Cerebellar nuclear complex (tissue), 1 donor: ENCODE measurements around the gene ADGRG6.
"Not testable (repeated sequence)": the region's sequence is repeated elsewhere in the genome, so short reads cannot be mapped to it uniquely, and the experiment has no call there.

Source experiments
- DNase-seq, 2 experiments: peaks; one replicate each; lab custom pipeline; 2025; lab: John Stamatoyannopoulos, UW

The ADGRG6 gene

DNA sequence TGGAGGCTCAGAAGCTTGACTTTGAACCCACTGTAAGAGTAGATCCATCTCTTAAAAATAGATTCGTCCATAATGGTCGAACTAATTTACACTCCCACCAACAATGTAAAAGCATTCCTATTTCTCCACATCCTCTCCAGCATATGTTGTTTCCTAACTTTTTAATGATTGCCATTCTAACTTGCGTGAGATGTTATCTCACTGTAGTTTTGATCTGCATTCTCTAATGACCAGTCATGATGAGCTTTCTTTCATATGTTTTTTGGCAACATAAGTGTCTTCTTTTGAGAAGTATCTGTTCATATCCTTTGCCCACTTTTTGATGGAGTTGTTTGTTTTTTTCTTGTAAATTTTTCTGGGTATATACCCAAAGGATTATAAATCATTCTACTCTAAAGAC, 44.4 kb downstream of the ADGRG6 start:
- DNase-seq: not testable (repeated sequence)

DNA sequence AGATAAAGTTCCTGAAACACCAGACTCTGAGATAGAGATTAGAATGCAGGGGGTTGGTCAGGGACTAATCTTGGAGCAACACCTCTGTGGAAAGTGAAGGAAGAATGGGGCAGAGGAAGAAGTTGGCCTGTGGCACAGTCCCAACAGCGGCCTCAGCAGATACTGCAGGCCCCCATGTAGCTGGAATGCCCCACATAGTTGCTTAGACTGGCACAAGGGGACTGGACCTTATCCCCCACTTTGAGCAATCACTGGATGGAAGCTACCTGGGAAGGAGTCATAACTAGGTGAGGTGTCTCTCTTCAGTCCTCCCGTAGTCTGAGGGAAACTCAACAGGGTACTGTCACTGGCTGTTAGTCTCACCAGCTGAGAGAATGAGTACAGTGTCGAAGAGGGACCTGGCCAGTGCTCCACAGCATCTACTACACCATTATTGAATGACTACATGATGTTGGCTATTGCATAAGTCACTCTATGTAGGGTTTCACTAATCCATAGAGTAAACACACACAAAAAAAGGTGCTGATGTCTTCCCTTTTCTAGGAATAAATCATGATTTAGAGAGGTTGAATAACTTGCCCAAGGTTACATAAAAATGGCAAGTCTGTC, 47.5 kb downstream of the ADGRG6 start:
- no peak for DNase-seq

DNA sequence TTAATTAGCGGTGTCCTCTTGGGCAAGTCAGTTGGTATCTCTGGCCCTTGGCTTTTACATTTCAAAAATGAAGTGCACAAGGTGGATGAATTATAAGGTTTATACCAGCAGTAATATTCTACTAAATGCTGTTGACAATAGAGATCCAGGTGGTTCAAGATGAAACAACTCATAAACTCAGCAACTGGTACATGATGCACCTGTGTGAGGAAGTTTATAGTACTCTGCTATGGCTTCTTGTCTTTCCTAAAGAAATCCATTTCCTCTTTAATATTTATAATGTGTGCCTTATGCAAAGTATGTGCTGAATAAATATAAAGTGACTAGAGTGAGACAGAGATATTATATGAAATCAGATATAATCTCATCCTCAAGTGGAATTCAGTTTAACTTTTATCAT, 48.5 kb downstream of the ADGRG6 start:
- DNase-seq: no peak

DNA sequence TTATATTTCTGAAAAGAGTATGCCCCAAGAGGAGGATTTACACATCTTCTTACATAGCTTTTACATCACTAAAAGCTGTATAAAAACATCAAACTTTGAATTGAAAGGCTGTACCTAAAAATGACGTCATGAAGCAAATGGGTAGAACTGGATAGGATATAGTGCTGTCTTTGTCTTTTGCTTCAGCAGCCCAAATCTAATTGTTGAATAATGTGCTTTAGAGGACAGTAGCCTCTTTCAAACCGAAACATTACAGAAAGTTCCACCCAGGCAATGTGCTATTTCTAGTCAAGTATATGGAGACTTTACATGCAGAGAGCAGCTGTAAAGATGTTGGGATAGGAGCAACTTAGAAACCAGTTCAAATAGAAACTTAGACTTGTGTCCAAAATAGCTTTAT, 51.9 kb downstream of the ADGRG6 start:
- no peak for DNase-seq

DNA sequence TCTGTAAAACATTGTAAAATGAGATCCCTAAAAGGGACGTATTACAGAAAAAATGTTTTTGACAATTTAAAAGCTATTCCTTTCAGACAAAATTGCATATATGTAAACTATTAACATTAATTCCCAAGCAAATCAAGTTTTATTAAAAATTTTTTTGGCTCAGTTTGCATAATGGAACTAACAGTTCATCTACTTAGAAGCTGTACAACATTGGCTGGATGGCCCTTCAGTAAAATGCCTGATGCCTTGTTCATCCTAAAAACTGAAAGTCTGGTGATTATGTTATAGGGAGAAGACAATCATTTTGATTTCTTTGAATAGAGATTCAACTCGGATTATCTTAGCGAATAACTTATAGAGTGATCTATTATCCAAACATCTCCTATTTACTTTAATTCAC, 52.8 kb downstream of the ADGRG6 start:
- no peak for DNase-seq

DNA sequence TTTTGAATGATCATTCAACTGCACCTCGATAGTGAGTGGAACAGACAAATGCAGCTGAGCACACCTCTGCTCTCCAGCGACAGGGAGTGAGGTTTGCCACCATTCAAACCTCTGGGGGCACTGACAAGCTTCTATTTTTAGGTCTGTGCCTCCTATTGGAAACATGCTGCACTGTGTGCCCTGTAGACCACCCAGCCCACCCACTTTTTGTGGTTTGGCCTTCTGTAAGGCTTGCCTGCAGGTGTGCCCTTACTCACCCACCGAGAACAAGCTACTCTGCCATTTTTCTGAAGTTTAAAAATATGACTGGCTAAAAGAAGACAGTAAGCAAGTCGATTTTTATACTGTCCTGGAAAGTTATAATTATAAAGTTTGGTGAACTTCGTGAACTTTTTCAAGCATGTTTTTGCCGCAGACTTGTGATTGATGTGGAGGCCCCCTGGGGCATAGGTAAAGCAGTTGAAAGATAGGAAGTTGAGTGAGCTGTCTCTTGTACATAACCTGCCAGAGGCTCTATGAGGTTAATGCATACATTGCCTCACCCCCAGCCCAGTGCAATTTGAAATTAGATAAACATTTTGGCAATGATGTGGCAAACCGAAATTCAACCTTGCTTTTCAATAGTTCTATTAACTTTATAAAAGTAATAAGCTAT, 53.8 kb downstream of the ADGRG6 start:
- DNase-seq: no peak

DNA sequence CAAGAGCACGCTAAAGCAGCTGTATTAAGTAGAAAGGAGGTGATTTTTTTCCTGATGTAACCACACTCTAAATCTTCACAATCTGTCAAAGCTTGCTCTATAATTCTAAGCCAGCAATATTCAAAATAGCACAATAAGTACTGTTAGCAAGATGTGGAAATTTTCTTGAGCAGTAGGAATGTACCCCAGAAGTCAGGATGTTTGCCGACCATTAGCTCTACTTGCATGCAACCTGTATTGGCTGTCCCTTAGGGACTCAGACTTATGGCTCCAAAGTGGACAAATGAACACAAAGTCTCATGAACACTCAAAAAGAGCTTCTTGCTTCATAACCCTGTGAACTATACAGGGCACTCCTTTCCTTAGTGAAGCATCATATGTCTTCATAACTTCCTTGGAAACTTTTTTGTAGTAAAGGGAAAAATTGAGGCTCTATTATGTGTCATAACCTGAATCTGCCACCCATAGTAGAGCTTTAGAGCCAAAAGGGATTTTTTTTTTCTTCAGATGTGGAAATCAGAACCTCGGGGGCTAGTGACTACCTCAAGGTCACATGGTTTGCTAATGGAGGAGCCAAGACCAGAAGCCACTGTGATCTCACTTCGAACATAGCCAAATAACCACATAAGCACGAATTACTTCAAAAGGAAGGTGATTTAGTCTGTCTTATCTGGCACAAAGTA, 54.5 kb downstream of the ADGRG6 start:
- DNase-seq: no peak

DNA sequence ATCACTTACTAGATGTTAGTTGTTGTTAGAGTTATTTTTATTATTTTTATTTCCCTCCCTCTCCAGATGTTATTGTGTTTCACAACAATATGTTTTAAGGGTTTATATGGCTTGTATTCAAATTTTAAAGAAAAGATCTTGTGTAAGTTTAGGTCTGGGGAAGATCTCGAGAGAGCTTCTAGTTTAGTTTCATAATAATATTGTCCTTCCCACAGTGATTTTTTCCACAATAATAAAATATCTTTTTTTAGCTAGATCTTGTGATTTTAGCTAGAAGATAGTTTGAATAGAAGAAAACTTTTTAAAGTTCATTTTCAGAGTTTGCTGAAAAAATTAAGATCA, 55.0 kb downstream of the ADGRG6 start:
- no peak for DNase-seq

DNA sequence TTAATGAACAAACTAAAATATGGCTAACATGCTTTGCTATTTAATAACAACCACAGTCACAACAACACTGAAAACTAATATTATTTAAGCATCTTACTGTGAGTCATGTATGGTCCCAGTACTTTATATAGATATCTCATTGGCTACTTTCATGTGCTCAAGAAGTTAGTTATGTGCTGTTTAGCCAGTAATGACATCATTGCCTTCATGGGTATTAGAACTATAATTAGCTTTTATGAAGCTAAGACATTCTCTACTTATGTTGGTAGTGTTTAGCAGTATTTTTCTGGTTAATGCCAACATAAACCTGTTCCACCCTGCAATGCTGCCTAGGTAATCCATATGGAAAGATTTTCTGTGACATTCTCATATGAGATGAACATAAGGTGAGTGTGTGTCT, 56.1 kb downstream of the ADGRG6 start:
- no peak for DNase-seq

DNA sequence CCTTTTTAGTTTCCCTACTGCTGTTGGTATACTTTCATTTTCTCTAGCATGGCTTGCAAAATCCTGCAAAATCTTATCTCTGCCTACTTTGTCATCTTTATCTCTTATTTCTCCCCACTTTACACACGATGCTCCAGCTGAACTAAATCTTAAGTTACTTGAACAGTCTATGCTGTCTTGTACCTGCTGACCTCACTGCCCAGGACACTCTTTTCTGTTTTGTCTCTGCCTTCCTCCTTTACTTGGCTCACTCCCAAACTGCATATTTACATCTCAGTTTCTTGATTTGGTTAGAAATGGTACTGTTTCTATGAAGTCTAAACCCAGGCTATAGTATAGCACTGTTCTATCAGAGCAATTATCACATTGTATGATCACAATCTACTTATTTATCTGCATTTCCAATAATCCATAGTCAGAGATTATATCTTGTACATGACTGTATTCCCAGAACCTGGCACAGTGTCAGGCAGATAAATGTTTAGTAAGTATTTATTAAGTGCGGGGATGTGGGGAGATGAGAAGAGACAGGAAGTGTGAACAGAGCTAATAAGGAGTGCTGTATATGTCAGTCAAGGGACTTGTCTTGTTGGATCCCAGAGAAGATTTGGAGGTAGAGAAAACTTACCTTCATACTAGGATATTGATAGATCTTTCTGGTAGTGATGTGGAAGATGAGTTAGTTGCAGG, 57.6 kb downstream of the ADGRG6 start:
- DNase-seq: no peak

DNA sequence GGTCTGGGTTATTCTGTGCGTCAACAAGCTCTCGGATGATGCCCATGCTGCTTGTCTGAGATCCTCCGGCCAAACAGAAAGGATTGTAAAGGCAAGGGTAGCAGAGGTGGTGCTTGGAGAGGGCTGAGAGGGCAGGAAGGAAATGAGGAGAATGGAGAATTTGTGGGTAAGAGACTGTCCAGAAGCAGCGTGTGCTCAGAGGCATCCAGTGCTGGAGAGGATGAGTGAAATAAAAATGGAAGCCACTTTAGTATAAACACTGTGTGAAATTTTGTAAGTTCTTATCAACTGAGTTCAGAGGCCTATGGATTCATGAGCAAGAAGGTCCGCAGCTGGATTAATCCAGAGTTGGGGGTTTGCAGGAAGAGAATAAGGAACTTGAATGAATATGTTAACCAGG, 59.5 kb downstream of the ADGRG6 start:
- DNase-seq: no peak

DNA sequence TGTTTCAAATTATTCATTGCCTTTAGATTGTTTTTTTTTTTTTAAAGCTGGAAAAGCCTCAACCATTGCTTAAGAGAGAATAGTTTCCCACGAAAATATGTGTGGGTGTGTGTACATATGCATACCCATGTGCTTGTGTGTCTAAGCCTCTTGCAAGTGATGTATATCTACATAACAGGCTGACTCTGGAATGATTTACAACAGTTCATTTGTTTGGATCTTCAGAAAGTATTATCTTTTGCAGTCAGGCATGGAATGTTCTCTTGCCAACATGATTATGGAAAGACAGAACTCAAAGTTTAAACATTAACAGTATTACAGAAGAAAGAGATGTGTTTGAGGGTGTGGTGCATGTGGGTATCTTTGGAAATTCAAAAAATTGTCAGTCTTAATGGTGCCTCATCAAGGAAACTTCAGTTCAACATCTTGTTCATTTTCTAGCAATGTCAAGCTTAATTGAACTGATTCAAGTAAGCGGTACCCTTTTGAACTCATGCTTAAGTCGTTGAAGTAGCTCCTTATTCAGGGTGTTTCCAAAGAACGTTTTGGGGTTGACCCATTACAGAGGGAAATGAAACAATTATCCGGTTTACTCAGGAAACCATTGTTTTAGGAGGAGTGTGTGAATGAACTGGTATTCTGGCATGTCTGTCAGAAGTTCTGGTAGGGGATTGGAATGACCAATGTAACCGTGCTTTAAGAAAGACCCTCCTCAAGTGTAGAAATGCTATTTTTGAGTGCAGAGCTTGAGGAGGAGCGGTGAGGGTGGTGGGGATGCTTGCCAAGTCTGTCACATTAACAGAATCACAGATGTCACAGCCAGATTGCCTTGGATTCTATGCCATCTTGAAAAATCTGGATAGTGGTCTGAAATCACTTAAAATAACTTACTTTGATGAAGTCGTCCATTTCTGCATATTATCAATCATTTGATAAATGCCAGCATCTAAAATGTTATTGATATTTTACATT, 60.3 kb downstream of the ADGRG6 start:
- DNase-seq: no peak

DNA sequence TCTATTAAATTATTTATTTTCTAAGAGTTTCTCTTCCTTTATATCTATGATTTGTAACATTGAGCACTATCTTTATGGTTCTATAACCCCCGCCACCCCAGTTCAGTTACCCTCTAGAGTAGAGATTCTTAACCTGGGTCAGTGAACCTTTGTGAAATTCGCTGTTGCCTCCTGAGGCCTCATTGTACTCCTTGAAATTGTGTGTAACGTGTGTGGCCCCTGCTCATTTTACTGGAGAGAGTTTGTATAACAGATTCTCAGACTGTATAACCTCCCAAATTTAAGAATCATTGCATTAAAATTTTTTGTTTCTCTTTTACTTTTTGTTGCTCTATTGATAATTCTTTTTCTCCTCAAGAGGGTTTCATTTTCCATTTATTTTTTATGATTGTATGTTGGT, 65.3 kb downstream of the ADGRG6 start:
- DNase-seq: no peak

DNA sequence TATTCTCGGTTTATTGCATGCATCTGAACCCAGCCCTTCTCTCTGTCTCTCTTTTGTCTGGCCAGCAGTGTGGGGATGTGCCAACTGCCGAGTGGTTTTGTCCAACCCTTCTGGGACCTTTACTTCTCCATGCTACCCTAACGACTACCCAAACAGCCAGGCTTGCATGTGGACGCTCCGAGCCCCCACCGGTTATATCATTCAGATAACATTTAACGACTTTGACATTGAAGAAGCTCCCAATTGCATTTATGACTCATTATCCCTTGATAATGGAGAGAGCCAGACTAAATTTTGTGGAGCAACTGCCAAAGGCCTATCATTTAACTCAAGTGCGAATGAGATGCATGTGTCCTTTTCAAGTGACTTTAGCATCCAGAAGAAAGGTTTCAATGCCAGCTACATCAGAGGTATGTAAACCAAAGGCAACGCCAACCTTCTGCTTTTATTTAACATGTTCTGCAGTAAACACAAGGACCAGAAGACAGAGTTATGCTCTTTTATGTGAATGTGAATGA, 65.8 kb downstream of the ADGRG6 start:
- DNase-seq: no peak

DNA sequence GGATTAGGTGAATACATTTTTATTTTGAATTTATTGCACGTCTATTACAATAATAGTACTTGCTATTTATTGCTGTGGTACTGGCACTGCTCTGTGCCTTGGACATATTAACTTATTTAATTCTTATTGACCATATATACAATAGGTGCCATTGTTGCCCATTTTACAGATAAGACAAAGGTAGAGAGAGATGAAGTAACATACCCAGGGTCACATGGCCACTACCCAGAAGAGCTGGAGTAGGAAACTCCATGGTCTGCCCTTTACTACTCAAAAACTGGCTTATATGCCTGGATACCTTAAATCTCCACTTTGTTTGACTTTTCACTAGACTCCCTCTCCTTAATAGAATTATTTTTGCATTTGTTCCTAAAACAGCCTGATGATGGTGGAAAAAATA, 67.5 kb downstream of the ADGRG6 start:
- no peak for DNase-seq

DNA sequence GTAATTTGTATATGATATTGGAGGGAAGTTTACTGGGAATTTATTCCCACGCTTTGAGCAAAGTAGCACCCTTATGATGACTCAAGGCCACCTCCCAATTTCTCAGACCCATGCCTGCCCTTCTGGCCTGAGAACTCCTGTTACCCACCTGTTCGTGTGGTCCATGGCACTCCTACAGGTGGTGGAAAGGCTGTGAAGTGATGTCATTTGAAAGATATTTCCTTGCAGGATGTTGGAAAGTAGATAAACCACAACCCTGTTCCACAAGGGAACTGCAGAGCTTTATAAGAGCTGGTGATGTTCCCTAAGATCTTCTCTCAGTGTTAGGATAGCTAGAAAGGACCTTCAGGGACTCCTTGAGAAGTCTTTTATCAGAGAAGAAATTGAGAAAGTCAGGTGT, 70.5 kb downstream of the ADGRG6 start:
- no peak for DNase-seq

DNA sequence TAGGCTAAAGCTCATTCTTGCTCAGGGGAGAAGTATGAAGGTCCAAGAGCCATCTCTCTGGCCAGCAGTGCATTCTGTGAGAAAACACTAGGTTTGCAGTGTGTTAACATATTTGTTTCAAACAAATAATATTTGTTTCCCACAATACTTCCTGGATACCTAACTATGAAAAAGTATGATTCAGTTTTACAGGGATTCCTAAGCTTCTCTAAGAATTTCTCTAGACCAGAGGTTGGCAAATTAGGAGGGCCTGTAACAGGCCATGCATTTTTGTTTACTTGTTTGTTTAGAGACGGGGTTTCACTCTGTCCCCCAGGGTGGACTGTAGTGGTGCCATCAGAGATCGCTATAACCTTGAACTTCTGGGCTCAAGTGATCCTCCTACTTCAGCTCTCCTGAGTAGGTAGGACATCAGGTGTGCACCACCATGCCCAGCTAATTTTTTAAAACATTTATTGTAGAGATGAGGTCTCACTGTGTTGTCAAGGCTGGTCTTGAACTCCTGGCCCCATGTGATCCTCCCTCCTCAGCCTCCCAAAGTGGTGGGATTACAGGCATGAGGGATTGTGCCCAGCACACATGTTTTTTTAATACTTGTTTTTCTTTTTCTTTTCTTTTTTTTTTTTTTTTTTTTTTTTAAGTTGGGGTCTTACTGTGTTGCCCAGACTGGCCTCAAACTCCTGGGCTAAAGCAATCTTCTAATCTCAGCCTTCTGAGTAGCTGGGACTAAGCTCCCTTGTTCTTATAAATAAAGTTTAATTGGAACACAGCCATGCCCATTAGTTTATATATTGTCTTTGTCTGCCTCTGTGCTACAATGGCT, 71.7 kb downstream of the ADGRG6 start:
- DNase-seq: no peak

DNA sequence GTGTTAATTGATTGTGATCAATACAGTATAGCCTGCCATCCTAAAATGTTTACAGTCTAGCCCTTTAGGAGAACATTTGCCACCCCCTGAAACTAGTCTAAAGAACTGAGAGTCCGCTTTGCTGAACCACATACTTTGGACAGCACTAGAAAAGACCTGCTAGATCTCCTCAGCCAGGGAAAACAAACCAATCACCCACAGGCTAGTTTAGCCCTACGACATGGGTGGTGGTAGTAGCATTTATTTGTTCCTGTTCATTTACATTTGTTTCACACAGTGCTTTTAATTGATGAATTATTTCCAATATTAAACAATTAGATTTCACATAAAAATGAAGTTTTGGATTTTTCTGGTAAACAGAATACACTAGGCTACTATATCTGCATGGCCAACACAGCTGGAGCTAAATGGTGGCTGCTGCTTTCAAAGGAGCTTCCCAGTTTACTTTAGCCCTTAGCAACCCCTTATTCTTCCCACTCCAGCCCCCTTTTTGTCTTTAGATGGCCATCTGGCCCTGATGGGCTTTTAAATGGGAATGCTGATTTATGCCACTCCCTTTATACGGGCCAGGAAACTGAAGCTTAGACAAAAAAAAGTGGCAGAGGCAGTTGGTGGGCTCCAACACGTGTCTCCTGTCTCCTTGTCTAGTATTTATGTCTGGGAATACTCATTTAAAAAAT, 72.4 kb downstream of the ADGRG6 start:
- DNase-seq: no peak

DNA sequence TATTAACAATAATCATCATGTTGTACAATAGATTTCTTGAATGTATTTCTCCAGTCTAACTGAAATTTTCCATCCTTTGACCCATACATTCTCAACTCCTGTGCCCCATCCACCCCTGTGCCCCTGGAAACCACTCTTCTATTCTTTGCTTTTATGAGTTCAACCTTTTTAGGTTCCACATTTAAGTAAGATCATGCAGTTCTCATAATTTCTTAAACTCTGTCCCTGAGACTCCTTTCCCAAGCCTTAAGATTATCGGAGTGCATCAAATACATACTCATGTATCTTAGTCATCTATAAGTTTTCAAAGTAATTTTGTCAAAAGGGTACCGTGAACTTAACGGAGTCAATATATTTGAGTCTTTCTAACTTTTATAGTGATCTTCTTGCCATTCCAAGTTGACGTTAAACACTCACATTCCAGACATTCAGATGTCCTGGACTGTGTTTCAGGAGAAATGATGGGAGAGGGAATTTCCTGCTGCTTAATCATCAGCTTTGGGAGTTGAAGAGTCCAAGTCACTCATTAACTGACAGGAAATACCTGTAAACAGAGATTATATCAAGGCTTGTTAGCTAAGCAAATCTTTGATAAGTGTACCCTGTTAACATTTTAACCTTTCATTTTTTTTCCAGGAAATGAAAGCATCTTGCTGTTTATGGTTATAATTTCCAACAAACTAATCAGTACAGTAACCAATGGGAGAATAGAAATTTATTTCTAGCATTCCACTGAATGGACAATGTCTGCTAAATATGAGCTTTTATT, 73.3 kb downstream of the ADGRG6 start:
- DNase-seq: no peak
